GM21515 (cell line): ENCODE results near the gene RAI1.

Experiments used
- ATAC-seq: cut with Tn5 transposase; IDR thresholded peaks from one replicate; pipeline ENCODE4 v1.9.1; 2021; ENCODE audit not compliant: unreplicated experiment

The RAI1 gene

DNA sequence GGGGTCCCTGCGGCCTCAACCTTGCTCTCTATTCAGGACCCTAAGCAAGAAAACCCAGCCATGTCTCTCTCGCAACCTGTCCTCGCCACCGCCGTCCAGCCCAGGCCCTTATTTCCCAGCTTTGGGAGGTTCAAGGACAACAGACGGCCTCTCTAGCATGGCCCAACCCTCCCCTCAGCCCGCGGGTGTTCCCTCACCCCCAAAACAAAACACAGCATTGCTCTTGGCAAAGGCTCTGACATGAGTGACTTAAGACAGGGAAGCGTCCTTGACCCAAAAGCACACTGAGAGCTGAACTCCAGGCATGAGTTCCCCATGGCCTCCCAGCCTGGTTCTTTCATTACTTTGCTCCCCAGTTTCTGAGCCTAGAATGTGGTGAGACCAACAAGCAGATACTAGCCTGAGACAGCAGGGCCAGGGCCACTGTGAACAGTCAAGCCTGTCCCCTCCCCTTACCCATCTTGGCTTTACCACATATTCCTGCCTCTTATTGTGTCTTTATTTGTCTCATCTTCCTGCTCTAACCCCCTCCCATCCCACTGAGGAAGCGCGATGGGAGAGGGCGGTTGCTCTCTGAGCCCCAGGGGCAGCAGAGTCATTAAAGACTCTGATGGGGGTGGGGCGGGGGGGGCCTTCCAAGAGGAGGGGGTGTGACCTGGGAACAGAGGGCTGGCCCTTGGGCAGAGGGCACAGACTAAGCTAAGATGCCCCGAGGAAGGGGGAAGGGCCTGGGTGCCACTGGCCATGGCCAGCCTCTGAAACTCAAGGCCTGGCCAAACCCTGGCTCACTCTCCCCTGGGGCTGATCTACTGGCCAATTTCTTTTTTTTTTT, 143.7 kb downstream of the RAI1 start:
- no peak for ATAC-seq

DNA sequence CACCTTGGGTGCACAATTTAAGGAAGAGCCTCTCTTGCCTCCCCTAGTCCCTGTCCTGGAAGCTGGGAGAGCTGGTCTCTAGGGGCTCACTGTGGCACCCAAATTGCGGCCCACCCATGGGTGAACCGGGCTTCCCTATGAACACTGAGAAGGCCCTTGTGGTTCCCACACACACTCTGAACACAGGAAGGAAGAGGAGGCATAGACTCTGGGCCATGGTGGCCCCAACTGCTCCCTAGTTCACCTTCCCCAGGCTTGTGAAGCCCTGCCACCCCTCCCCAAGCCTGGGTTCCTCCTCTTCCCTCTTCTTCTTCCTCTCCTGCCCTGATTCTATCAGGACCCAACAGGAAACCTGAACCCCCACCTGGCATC, 145.1 kb downstream of the RAI1 start:
- ATAC-seq, result no peak

DNA sequence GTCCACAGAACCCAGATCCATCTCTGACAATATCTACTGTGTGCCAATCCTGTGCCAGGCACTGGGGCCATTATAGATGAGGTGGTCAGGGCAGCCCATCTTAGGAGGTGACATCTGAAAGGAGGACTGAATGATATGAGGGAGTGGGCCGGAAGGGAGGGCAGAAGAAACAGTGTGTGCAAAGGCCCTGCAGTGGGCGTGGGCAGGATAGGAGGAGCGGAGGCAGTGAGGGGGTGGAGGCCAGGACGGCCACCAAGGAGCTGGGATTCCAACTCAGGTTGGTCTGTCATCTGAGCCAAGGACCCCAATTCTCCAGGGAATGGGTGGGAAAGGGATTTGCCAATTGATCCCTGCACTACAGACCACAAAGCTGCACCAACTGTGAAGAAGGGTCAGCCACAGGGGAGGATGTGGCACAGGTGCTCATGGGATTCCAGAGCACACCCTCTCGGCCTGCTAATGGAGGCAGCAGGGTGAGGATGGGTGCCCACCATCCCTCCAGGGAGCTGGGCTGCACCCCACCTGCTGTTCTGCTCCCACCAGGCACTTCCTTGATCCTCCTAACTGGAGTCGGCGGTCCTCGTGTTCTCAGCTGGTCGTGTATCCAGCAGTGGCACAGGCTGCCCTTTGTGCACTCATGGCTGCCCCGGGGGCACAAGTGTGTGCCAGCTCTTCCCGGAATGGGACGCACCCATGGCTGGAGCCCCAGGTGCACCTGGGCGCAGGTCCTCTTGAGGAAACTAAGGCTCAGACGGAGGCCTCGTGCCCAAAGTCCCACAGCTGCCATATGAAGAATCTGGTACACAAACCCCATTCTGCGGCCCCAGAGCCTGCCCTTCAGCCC, 145.9 kb downstream of the RAI1 start:
- ATAC-seq, result no peak

DNA sequence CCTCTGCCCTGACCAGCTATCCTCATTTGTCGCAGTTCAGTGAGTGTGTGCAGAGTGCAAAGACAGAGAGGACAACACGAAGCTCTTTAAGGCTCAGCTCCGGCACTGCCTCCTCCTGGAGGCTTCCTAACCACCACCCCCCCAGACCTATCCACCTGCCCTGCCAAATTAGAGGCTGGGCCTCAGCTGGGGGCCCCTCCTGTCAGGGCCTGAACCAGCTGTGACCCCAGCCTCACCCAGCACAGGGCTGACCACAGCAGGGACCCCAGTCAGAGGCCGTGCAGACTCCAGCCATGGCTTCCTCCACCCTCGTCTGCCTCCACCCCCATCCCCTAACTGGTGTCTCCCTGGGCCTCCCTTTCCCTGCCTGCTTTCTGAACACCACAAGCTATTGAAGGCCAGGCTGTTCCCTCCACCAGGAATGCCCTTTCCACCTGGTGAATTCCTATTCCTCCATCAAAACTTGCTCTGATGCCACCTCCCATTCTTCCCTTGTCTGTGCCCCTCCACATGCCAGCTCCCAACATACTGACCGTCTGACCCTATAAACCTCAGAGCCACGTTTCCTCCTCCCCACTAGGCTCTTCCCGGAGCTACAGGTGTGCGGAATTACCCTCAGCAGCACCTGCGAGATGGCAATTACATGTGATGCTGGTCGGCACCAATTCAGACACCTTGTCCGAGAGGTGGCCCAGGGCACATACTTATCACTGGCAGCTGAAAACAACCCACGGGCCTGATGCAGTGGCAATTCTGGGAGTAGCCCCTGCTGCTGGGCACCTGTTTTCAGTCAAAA, 146.8 kb downstream of the RAI1 start:
- no peak for ATAC-seq

DNA sequence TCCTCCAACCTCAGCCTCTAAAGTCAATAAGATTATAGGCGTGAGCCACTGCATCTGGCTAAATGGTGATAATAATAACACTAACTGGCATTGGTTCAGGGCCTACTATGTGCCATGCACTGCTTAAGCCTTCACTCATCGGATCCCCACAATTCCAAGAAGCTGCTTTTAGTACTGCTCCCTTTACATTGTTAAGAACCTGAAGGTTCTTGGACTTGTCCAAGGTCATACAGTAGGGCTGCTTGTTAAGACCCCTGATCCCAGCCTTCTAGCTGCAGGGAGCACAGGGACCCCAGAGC, 149.0 kb downstream of the RAI1 start:
- no peak for ATAC-seq

DNA sequence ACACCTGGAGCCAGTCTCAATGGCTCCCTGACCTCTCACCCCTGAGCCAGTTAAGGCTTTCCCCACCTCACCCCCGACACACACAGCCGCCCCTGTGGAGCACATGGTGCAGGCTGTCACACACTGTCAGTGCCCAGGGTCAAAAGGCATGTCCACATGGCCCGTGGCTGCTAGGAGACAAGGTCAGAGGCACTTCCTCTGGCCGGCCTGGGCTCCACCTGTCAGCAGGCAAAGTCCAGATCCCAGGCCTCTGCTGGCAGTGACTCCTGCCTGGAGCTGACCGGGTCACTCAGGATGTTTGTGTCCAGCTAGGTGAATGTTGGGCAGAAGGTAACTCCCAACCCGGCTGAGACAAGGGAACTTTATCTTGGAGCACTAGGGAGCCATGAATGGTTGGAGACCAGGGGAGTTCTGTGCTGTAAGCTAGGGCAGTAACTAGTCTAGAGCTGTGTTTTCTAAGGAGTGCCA, 149.5 kb downstream of the RAI1 start:
- ATAC-seq, result no peak

DNA sequence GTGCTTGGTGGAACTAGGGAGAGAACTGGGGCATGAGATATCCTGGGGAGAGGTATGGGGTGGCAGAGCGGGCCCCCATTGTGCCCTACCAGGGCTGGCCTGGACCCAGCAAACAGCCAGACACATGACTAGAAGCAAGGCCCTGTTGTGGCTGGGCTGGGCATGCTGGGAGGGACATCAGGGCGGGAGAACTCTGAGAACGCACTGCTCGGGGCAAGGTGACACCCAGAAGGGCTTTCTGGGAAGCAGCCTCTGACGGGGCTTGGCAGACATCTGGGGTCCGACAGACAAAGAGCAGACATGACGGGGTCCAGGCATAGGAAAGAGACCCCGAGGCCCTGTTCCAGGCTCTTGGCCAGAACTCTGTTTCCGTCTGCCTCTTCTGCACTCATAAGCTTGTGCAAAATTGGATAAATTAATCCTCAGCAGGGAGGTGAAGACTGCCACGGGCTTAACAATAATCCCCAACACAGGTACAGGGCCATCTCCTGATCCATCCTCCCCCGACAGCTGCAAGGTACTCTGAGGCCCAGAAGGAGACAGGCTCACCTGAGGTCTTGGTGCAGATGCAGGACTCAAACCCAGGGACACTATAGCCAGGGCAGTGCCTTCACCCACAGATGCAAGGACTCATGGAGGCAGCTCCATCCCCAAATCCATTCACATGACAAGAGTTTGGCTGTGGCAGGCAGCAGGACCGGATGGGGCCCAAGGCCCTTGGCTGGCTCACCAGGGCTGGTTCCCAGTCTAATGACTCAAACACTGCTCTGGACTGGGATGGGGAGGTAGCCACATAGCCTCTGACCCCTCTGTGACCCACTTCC, 150.2 kb downstream of the RAI1 start:
- no peak for ATAC-seq

DNA sequence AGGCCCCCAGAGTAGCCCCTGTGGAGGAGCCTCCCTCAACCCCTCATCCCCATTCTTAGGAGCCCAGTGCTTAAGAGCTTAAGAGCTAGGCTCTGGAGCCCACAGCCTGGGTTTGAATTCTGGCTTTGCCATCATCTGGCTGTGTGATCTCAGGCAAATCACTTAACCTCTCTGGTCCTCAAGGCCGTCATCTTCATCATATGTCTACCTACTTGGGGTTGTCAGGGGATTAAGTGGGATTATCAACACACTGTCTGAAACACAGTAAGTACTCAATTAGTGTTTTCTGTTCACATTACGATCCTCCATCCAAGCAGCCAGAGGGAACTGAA, 150.7 kb downstream of the RAI1 start:
- no peak for ATAC-seq

DNA sequence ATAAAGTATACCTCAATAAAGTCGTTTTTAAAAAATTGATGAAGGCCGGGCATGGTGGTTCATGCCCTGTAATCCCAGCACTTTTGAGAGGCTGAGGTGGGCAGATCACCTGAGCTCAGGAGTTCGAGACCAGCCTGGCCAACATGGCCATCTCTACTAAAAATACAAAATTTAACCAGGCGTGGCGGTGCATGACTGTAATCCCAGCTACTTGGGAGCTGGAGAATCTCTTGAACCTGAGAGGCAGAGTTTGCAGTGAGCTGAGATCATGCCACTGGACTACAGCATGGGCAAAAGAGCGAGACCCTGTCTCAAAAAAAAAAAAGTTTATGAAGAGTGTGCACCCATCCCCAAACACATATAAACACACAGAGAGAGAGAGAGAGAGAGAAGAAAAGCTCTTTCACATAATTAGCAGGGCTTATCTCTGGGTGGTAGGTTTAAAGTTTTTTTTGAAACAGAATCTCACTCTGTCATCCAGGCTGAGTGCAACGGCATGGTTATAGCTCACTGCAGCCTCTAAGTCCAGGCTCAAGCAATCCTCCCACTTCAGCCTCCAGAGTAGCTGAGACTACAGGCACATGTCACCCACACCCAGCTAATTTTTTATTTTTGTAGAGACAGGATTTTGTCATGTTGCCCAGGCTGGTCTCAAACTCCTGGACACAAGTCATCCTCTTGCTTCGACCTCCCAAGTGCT, 152.6 kb downstream of the RAI1 start:
- ATAC-seq, result no peak

DNA sequence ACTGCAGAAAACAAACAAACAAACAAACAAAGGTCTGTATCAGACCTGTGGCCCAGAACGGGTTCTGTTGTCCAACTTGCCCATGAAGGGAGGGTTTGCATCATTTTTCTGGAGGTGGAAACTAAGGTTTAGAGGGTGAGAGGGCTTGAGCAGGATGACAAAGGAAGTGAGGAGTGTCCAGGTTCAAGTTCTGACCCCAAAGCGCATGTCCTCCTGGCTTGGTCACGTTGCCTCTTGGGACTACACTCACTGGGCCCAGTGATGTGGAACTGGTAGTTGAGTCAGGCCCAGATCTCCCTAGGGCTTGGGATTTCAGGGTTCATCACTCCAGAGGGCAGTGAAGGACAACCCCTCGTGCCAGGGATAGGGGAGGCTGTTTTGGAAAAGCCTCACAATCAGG, 153.7 kb downstream of the RAI1 start:
- no peak for ATAC-seq

DNA sequence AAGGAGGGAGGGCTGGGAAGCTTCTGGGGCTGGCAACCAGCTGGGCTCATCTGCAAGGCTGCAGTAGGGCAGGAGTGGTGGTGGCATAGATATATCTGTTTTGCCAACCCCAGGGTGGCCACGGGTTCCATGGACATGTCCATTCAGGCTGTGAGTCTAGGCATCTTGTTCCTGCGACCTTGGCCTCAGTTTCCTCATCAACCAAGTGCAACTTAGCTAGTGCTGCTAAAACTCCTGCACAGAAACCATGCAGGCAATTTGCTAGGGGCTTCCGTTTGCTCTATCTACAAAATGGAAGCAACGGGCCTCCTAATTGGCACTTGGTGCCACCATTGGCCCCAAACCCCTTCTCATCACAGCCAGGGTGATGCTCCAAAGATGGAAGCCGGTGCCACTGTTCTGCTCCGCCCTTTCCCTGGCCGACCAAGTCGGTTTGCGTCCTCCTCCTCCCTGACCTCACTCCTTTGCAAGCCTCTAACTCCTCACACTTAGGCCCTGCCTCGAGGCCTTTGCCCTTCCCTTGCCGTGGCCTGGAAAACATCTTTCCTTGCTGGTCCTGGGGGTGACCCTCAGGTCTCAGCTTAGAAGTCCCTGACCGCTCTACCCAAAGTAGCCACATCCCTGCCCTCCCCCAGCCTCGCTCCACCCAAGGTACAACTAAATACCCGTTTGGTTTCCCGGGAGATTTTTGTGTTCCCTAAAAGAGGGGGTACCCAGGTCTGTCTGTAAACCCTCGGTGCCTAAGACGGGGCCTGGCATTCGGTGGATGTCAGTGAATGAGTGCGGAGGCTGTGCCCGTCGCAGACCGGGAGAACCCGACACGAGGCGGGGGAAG, 154.4 kb downstream of the RAI1 start:
- ATAC-seq, result no peak

DNA sequence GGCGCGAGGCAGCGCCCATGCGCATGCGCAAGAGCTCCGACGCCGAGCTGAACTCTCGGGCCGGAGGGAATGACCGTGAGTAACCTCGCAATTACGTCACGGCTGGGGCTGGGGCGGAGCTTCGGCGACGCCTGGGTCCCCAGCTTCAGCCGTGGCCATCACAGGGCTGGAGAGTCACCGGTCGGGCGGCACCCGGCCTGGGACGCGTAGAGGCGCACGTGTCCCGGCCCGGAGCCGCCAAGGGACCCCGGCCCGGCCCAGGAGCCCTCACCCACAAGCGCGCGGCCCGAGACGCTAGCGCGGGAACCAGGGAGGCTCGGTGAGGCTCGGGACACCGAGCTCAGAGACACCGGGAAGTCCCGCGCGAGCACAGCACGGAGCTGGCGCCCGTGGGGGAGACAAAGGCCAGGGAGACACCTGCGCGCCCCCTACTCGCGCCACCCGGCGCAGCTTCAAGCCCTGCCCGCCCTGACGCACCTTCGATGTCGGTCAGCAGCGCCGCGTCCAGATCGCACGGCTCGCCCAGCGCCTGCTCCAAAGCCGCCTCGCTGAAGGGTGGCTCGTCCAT, 155.1 kb downstream of the RAI1 start:
- peak; percentile 61 for ATAC-seq

DNA sequence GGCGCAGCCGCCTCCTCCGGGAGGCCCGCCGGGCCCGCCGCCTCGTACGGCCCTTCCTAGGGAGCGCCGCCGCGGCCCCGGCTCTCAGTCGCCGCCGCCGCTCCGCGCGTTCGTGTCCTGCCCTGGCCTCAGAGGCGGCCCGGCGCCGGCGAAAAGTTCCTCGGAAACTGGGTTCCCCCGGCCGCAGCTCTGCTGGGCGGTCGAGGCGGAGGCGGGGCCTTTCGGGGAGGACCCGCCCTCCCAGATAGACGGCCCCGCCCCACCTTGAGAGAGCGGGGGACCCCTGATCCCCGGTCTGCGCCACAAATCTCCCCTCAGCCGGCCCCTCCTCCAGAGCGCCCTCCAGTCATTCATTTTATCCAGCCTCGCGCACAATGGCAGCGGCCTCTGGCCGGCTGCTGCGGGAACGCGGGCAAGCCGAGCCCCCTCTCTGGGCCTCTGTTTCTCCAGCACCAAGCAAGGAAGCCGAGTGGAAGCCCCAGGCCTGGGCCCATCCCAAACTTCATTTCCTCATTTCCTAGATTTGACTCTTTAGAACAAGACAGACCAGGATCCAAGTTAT, 155.6 kb downstream of the RAI1 start, which contains the start of gene SREBF1:
Gene SREBF1, minus strand, starts transcription at position 169 of the 562 bp plus-strand sequence. CDS start 169 bp downstream, outside the sequence.
- ATAC-seq, result peak; percentile 29

DNA sequence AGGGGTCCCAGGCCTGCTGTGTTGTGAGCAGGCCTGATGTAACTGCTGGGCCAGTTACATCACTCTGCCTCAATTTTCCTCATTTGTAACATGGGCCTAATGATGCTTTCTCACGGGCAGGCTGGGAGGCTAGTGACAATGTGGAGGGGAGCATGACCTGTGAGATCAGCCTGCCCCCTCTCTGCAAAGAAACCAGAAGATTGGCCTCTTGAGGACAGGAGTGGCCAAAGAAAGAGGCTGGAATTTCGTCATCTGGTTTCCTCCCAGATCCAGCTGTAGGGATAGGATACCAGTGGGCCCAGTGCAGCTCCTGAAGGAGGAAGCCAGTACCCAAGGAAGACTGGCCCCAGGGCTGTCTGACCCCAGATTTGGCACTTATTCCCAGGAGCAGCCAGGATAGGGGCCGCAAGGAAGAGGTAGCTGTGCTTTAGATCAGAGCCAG, 156.1 kb downstream of the RAI1 start:
- ATAC-seq, result no peak

DNA sequence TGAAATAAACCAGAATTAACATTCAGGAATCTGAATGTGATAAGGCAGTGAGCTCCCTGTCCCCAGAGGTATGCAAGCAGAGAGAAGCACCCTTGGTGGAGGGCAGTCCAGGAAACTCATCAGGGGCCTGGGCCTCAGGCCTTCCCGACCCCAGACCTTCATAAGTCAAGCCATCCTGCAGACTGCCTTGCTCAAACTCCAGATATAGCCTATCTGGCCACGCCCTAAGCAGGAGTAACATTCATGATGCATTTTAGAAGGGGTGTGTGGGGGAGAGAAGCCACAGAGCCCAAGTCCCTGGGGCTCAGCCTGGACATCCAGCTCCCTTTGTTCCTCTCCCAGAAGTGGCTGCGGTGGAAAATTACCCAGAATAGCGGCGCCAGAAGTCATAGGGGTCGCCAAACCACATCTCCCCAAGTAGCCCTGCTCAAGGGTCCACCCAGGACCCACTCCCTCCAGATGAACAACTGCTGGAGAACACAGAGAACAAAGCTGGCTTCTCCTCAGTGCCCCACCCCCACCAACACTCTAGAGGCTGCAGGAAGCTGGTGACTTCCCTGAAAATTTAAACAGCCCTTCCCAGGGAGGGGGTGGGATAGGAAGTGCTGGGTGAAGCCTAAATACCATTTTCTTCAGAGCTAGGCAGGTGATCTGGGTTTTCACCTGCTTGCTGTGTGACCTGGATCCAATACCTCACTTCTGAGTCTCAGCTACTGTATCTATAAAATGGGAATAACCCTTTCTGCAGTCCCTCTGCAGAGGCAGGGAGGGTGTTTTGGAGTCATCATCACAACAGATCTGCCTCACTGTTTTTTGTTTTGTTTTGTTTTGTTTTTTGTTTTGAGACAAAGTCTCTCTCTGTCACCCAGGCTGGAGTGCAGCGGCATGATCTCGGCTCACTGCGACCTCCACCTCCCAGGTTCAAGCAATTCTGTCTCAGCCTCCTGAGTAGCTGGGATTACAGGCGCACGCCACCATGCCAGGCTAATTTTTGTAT, 157.0 kb downstream of the RAI1 start:
- no peak for ATAC-seq

DNA sequence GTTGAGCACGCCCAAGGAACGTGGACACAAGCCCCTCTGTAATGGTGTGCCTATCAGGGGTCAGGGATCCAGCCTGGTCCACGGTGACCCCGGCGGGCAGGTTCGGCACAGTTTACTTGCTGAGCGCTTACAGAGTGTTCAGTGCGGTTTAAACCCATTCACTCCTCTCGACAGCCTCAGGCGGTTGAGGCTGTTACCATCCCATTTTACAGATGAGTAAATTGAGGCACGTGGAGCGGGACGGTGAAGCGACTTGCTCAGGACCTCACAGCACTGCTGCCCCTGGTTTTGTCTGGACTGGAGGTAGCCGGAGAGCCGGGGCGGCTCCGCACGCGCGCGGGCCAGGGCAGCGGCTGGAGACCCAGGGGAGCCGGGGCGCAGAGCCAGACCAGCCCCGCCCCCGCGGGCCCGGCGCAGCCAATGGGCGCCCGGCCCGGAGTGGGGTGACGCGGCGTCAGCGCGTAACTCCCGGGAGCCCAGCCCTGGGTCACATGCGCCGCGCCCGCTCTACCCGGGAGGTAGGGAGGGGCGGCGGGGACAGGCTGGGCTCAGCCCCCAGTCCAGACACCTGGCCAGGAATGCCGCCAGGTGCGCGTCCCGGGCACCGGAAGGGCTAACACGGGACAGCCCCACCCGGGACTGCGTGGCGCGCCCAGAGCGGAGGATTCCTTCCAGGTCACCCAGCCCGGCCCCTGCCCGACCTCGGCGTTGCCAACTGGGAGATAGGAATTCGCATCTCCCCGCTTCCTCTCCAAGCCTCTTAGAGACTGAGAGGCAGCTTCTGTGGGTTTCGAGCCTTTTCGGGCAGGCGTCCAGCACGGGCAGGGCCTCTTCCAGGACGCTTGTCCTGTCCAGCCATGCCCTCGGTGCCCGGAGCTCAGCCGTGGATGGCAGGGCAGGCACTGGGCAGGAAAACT, 158.8 kb downstream of the RAI1 start:
- ATAC-seq, result peak; percentile 53
